NB4 (cell line): ENCODE results near the gene CCDC88C.
"Not testable (repeated sequence)": the region's sequence is repeated elsewhere in the genome, so short reads cannot be mapped to it uniquely, and the experiment has no call there.

Source experiments
- DNase-seq: peaks from one replicate; pipeline ENCODE4 v3.0.0; 2010; ENCODE audit warnings: low read depth
- H3K4me3 ChIP-seq: one replicate; pipeline ENCODE4 v1.5.1; 2011; ENCODE audit warnings: mild to moderate bottlenecking, low read depth, low read length, moderate library complexity
- MYC ChIP-seq: IDR thresholded peaks from 2 replicates; pipeline ENCODE4 v1.6.1; 2011; ENCODE audit warnings: low read depth, low read length
- POLR2A ChIP-seq: IDR thresholded peaks from 2 replicates; pipeline ENCODE4 v1.6.1; 2011; ENCODE audit warnings: mild to moderate bottlenecking; ENCODE audit not compliant: insufficient read length; ENCODE audit errors: extremely low read depth
- TF ChIP-seq, protein P1 (sequence below): IDR thresholded peaks from one replicate; pipeline ENCODE4 v1.5.1; 2012; ENCODE audit warnings: low read depth, low read length
- TF ChIP-seq, protein P2 (sequence below): IDR thresholded peaks from 2 replicates; pipeline ENCODE4 v1.6.1; 2011; ENCODE audit warnings: low read depth, low read length

CCDC88C gene

DNA sequence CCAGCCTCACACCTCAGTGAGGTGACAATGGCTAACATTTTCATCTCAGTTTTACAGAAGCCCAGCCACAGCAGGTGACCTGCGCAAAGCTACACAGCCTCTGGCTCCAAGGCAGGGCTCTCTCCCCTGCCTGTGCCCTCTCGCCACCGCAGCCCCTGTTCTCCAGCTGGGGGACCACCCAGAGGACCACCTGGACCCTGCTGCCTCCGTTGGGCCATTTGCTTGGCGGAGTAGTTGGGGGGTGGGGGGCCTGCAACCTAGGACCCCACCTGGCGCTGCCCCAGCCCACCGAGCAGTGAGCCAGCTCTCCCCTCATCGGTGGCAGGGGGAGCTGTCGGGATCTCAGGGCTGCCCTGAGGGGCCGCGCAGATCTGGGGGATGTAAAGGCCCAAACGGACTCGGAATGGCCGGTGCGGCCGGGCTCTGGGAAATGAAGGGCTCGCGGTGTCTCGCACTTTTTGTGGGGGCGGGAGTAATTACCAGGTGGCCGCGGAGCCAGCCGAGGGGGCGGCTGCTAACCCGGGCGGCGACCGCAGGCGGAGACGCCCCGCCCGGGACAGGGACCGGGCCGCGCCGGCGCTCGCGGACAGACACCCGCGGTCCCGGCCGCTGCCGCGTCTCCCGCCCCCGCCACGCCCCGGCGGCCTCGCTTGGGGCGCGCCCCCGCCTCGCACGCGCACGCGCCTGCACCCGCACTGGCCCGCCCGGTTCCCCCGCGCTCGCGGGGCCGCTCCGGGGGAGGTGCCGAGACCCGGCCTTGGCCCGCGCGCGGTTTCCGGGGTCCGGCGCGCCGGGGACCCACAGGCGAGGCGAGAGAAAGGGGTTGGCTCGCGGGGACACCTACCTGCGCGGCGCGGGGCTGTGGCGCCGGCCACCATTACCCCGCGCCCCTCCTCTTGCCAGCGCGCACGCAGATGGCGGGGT, 164.5 kb downstream of the CCDC88C start:
- peak; percentile 52 for DNase-seq

DNA sequence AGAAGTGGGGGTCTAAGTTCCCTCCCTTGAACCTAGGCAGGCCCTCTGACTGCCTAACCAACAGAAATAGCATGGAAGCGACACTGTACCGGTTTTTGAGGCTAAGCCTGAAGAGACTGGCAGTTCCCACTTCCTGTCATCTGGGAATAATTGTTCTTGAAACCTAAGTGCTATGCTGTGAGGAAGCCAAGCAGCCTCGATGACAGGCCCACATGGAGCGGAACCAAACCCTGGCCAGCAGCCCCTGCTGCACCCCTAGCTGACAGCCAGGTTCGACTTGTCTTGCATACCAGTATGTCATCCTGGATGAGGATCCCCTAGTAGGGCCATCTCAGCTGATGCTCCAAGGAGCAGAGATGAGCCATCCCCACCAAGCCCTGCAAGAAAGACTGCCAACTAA, 166.7 kb downstream of the CCDC88C start:
- TF ChIP-seq, protein P1, sequence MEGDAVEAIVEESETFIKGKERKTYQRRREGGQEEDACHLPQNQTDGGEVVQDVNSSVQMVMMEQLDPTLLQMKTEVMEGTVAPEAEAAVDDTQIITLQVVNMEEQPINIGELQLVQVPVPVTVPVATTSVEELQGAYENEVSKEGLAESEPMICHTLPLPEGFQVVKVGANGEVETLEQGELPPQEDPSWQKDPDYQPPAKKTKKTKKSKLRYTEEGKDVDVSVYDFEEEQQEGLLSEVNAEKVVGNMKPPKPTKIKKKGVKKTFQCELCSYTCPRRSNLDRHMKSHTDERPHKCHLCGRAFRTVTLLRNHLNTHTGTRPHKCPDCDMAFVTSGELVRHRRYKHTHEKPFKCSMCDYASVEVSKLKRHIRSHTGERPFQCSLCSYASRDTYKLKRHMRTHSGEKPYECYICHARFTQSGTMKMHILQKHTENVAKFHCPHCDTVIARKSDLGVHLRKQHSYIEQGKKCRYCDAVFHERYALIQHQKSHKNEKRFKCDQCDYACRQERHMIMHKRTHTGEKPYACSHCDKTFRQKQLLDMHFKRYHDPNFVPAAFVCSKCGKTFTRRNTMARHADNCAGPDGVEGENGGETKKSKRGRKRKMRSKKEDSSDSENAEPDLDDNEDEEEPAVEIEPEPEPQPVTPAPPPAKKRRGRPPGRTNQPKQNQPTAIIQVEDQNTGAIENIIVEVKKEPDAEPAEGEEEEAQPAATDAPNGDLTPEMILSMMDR: no peak
- TF ChIP-seq, protein P2, sequence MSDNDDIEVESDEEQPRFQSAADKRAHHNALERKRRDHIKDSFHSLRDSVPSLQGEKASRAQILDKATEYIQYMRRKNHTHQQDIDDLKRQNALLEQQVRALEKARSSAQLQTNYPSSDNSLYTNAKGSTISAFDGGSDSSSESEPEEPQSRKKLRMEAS: no peak
- TF ChIP-seq MYC: no peak
- TF ChIP-seq POLR2A: no peak

More for the DNA sequence above, 164.5 kb downstream of the CCDC88C start:
- peak overlapping the region; percentile 37 for H3K4me3 ChIP-seq
- TF ChIP-seq, protein P1: no peak
- TF ChIP-seq MYC: no peak
- TF ChIP-seq, protein P2: no peak
- no peak for TF ChIP-seq POLR2A

DNA sequence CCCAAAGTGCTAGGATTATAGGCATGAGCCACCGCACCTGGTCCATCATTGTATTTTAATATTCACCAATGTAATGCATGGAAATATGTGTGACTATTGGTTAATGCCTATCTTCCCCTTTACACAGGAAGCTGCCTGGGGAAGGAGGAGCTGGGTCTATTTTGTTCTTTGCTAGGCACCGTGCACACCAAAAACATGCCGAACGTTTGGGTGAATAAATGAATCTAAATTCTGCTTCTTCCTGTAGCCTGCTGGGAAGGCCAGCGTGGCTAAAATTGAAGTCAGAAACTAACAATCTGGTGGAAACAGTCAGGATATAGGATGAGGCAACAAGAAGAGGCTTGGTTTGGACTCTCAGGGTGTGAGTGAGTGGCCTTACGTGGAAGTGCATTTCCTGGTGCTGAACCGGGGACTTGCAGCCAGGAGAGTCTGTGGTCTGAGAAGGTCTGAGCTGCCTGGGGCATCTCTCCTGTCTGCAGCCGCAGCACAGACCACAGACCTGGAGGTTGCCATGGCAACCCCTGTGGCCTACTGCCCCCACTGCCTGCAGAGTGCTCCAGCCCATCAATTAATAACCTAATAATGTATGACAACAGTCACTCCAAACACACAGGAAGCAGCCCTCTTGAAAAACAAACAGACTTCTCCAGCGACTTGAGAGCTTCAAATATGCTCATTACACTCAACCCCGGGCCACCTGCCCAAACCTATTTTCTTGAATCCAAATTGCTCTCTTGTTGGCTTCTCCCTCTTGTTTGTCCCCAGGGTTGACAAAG, 167.6 kb downstream of the CCDC88C start:
- H3K4me3 ChIP-seq: peak overlapping the region; percentile 22
- TF ChIP-seq, protein P2: peak; percentile 29; the same call in 1 of the 2 replicates
- no peak for TF ChIP-seq MYC
- TF ChIP-seq, protein P1: no peak
- TF ChIP-seq POLR2A: no peak
- peak; percentile 91 for DNase-seq

More for the DNA sequence above, 166.7 kb downstream of the CCDC88C start:
- H3K4me3 ChIP-seq: no peak overlapping the region
- DNase-seq: no peak

DNA sequence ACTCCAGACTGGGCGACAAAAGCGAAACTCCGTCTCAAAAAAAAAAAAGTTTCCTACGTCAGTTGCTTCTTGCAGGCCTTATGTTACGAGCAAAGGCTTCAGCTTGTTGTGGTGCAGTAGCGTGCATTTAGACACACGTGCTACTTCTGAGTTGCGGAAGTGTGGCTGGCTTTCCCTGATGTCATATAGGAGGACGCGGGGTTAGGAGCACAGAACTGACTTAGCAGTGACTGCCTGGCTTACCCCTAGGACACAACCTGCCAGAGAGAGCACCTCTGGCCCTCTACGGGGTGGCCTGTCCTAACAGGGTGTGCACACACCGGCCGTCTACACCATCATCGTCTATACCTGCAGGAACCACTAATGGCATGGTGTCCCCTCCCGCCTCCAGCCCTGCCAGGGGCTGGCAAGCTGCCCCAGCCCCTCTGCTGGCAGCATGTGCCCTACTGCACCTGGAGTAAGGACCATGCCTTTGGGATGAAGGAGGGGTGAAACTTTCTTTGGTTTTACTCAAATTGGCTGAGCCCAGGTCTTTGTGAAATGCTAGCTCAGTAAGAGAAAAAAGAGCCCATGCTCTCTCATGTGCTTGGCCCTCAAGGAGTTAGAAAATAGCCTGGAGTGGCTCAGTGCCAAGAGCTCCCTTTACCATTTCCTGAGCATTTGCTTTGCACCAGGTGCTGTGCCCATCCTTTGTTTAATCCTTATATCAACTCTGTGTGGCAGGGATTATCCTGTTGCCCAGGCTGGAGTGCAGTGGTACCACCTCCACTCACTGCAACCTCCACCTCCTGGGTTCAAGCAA, 171.4 kb downstream of the CCDC88C start:
- no peak for TF ChIP-seq MYC
- TF ChIP-seq, protein P1: no peak
- TF ChIP-seq, protein P2: no peak
- no peak for TF ChIP-seq POLR2A
- no peak overlapping the region for H3K4me3 ChIP-seq
- no peak for DNase-seq

DNA sequence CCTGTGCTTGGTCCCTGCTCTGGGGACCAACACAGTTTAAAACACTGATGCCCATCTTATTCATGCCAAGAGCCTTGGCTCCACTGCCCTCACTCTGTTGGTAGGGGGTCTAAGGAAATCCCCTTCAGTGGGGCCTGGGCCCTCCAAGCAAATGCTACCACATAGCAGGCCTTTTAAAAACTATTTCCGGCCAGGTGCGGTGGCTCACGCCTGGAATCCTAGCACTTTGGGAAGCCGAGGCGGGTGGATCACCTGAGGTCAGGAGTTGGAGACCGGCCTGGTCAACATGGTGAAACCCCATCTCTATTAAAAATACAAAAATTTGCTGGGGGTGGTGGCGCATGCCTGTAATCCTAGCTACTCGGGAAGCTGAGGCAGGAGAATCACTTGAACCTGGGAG, 172.0 kb downstream of the CCDC88C start:
- not testable (repeated sequence) for DNase-seq

DNA sequence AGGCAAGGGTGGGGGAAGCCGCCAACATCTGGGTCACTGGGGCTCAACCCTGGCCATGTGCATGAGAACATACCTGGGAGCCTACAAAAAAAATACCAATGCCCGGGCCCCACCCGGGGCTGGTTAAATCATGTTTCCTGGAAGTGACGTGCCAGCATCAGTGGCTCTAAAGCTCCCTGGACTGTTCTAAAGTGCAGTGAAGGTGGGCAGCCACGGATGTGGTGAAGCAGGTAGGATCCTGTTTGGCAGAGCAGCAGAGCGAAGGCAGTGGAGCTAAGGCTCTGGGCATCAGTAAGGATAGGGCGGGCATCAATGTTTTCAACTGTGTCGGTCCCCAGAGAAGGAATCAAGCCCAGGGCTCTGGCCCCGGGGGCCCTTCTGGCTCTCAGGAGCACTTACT, 172.6 kb downstream of the CCDC88C start:
- no peak for TF ChIP-seq MYC
- TF ChIP-seq, protein P2: no peak
- TF ChIP-seq POLR2A: no peak
- TF ChIP-seq, protein P1: no peak
- no peak overlapping the region for H3K4me3 ChIP-seq
- no peak for DNase-seq

More for the DNA sequence above, 172.0 kb downstream of the CCDC88C start:
- H3K4me3 ChIP-seq: not testable (repeated sequence)
